OCI-LY7 (cell line): ENCODE data around the gene ZNF778. TPM values are rescaled to one million over a fixed set of nuclear protein-coding genes. Genes with fewer than 3 reads are reported as not detected.

Experiments
- BruUV-seq: library from RNA; stranded (reverse); fragments of 400-500 nt; replicated peaks from 2 replicates; lab custom pipeline; 2021; lab: Mats Ljungman, UMichigan
- CTCF ChIA-PET: fragments of 300-600 bp; sonication (Branson Sonifier 250); formaldehyde crosslinking; loops from one replicate; lab custom pipeline; 2022; ENCODE audit warnings: antibody characterized with exemption; ENCODE audit not compliant: unreplicated experiment; lab: Charles Lee
- POLR2A ChIA-PET: fragments of 300-600 bp; sonication (Branson Sonifier 250); formaldehyde crosslinking; loops from one replicate; lab custom pipeline; 2022; ENCODE audit warnings: antibody characterized with exemption; lab: Charles Lee
- DNase-seq: peaks from one replicate; pipeline ENCODE4 v3.0.0-alpha.2; 2015; ENCODE audit warnings: low spot score
- H2AFZ ChIP-seq: fragments of 200-600 bp; sonication (generic), shearing (Covaris generic); 2 replicates; pipeline ENCODE4 v1.6.1; 2014; ENCODE audit warnings: mild to moderate bottlenecking, antibody characterized with exemption, low read length, moderate library complexity
- H3K27ac ChIP-seq: fragments of 200-600 bp; sonication (generic); 2 replicates; pipeline ENCODE4 v1.5.1; 2014; ENCODE audit warnings: mixed run types, low read depth, mild to moderate bottlenecking, moderate library complexity, low read length, inconsistent platforms; ENCODE audit not compliant: poor library complexity, severe bottlenecking
- H3K36me3 ChIP-seq: fragments of 200-600 bp; sonication (generic); 2 replicates; pipeline ENCODE4 v1.6.1; 2014; ENCODE audit warnings: mild to moderate bottlenecking, antibody characterized with exemption, low read length, moderate library complexity, mixed read lengths; ENCODE audit not compliant: insufficient read depth
- H3K4me1 ChIP-seq: fragments of 200-600 bp; sonication (generic); 2 replicates; pipeline ENCODE4 v1.5.1; 2014; ENCODE audit warnings: mild to moderate bottlenecking, low read length; ENCODE audit not compliant: insufficient read depth, poor library complexity, severe bottlenecking
- H3K4me2 ChIP-seq: fragments of 200-600 bp; sonication (generic); 2 replicates; pipeline ENCODE4 v1.6.1; 2014; ENCODE audit warnings: mild to moderate bottlenecking, low read length
- H3K4me3 ChIP-seq: fragments of 200-600 bp; sonication (generic); 2 replicates; pipeline ENCODE4 v1.5.1; 2014; ENCODE audit warnings: mild to moderate bottlenecking, low read depth, low read length; ENCODE audit not compliant: poor library complexity, severe bottlenecking
- H3K79me2 ChIP-seq: fragments of 200-600 bp; sonication (generic); 2 replicates; pipeline ENCODE4 v1.6.1; 2016; ENCODE audit warnings: low read depth, mild to moderate bottlenecking, low read length, moderate library complexity, mixed read lengths; ENCODE audit not compliant: insufficient read depth
- H3K9me2 ChIP-seq: fragments of 200-600 bp; sonication (generic); 2 replicates; pipeline ENCODE4 v1.6.1; 2016; ENCODE audit warnings: mild to moderate bottlenecking, low read length, mixed read lengths; ENCODE audit not compliant: insufficient read depth
- H3K9me3 ChIP-seq: fragments of 200-600 bp; sonication (generic); 2 replicates; pipeline ENCODE4 v1.6.1; 2014; ENCODE audit warnings: mild to moderate bottlenecking, mixed run types, low read length, mixed read lengths
- H4K20me1 ChIP-seq: fragments of 200-600 bp; sonication (generic); 2 replicates; pipeline ENCODE4 v1.6.1; 2014; ENCODE audit warnings: mild to moderate bottlenecking, antibody characterized with exemption, low read length, moderate library complexity, mixed read lengths; ENCODE audit not compliant: insufficient read depth
- EZH2phosphoT487 ChIP-seq: fragments of 200-600 bp; sonication (generic); IDR thresholded peaks from 2 replicates; pipeline ENCODE4 v1.6.1; 2018; ENCODE audit warnings: low read depth, borderline replicate concordance, mild to moderate bottlenecking, mixed run types, antibody characterized with exemption, low read length, moderate library complexity, mixed read lengths
- intact Hi-C: fragments of 100-400 bp; cut with micrococcal nuclease; formaldehyde crosslinking; loops from one replicate; pipeline ENCODE4 v1.10.0; 2022; ENCODE audit not compliant: unreplicated experiment
- total RNA-seq, 2 experiments: library from RNA; depleted of rRNA in 1 of 2; stranded (reverse); fragments of >200 nt in 1 of 2; shearing (Covaris generic) in 1 of 2; gene quantifications; 2 replicates each; pipeline ENCODE4 v1.2.3, GENCODE V29; 2014 to 2022
- TF ChIP-seq, protein P1 (sequence below): fragments of 200-600 bp; sonication (generic); conservative IDR thresholded peaks from 2 replicates; pipeline ENCODE4 v1.5.1; 2014; ENCODE audit warnings: mild to moderate bottlenecking, antibody characterized with exemption, low read length, moderate library complexity, mixed read lengths

Gene ZNF778
- total RNA-seq, 2 experiments from 2014 or later = 9.4 to 9.9 TPM

DNA sequence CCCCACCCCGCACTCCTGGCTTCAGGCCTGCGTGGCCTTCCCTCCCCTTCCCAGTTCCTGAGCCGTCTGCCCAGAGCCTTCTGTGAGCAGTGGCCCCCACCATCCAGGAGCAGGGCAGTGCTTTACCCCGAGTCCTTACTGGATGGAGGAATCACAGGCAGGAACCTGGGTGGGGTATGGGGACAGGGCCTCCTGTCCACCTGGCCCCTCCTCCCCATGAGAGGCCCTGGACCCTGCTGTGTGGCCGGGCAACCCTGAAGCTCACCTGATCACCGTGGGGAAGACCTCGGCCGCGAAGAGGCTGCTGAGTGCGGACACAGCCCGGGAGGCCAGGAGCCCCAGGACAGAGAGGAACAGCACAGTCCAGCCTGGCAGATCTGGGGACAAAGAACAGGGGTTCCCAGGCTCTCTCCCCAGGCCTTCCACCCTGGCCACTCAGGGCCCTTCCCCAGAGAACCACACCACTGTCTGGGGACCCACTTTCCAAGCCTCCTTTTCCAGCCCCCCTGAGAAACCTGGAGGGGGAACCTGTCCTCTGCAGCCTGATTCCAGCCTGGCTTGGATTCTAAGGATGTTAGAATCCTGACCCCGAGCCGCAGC is 20.4 kb upstream of the ZNF778 start:
- Histone ChIP-seq H3K36me3 (no peaks in the 10 kb centered on the region), H4K20me1 (no peaks in the 10 kb centered on the region), H3K79me2 (no peaks in the 10 kb centered on the region), H3K9me3 (no peaks in the 10 kb centered on the region), H3K4me2 (no peak overlapping the region), H3K4me3 (no peak overlapping the region), H3K27ac (no peak overlapping the region), H2AFZ (no peak overlapping the region), H3K9me2 (no peaks in the 10 kb centered on the region), H3K4me1 (no peaks in the 10 kb centered on the region)
- CTCF ChIA-PET = no interaction called here
- no peak for DNase-seq
- no peak for TF ChIP-seq EZH2phosphoT487
- TF ChIP-seq, protein P1, sequence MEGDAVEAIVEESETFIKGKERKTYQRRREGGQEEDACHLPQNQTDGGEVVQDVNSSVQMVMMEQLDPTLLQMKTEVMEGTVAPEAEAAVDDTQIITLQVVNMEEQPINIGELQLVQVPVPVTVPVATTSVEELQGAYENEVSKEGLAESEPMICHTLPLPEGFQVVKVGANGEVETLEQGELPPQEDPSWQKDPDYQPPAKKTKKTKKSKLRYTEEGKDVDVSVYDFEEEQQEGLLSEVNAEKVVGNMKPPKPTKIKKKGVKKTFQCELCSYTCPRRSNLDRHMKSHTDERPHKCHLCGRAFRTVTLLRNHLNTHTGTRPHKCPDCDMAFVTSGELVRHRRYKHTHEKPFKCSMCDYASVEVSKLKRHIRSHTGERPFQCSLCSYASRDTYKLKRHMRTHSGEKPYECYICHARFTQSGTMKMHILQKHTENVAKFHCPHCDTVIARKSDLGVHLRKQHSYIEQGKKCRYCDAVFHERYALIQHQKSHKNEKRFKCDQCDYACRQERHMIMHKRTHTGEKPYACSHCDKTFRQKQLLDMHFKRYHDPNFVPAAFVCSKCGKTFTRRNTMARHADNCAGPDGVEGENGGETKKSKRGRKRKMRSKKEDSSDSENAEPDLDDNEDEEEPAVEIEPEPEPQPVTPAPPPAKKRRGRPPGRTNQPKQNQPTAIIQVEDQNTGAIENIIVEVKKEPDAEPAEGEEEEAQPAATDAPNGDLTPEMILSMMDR = no peak
- intact Hi-C loops = no loop called here
- POLR2A ChIA-PET = no interaction called here
- no TSS peak for BruUV-seq

DNA sequence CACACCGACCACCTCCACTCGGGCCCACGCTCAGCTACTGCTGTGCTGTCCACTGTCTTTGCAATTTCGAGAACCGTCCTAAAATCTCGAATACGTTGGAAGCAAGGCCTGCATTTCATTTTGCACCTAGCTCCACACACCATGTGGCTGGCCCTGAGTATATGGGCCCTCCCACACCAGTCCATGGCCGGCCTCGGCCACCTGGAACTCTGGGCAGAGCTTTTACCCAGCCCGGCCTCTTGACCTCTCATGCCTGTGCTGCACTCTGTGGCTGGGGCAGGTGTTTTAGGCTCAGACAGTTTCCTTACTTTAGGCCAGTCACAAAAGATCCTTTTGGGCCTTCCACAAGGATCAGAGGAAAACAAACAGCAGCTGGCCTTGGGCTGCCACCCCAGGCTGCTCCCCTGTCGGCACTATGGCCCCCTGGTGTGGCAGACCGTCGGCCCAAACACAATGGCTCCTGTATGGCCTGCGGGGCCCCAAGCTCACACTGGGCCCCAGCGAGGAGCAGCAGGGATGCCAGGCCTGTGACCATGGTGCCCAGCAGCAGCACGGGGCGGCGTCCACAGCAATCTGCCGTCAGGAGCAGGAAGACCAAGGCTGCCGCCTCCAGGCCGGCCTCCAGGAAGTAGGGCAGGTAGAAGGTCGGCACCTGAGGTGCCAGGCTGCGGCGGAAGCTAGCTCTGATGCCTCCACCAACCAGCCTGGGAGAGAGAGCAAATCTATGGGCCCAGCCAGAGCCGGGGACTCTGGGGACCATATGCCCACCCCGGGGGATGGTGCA is 19.7 kb upstream of the ZNF778 start:
- no TSS peak for BruUV-seq
- H4K20me1 ChIP-seq = no peaks in the 10 kb centered on the region
- CTCF ChIA-PET = no interaction called here

More for the DNA sequence above, 19.7 kb upstream of the ZNF778 start:
- Histone ChIP-seq H3K4me1 (no peaks in the 10 kb centered on the region), H3K4me2 (no peak overlapping the region), H2AFZ (no peak overlapping the region), H3K9me2 (no peaks in the 10 kb centered on the region), H3K79me2 (no peaks in the 10 kb centered on the region), H3K4me3 (no peak overlapping the region), H3K9me3 (no peaks in the 10 kb centered on the region), H3K36me3 (no peaks in the 10 kb centered on the region), H3K27ac (no peak overlapping the region)
- TF ChIP-seq, protein P1 = no peak
- TF ChIP-seq EZH2phosphoT487 = no peak
- no peak for DNase-seq
- intact Hi-C loops = no loop called here
- POLR2A ChIA-PET = interaction anchor here (0.6 kb wide), 1 partner anchor 280 kb away, joined by 3 read pairs; no protein-coding TSS in a partner anchor
